GM21526 (cell line): ENCODE data around the gene BAZ2B.
"Not testable (repeated sequence)": the region's sequence is repeated elsewhere in the genome, so short reads cannot be mapped to it uniquely, and the experiment has no call there.

Experiments used
- ATAC-seq: cut with Tn5 transposase; IDR thresholded peaks from one replicate; pipeline ENCODE4 v1.9.1; 2021; ENCODE audit warnings: moderate library complexity; ENCODE audit not compliant: unreplicated experiment, low FRiP score

The BAZ2B gene, protein sequence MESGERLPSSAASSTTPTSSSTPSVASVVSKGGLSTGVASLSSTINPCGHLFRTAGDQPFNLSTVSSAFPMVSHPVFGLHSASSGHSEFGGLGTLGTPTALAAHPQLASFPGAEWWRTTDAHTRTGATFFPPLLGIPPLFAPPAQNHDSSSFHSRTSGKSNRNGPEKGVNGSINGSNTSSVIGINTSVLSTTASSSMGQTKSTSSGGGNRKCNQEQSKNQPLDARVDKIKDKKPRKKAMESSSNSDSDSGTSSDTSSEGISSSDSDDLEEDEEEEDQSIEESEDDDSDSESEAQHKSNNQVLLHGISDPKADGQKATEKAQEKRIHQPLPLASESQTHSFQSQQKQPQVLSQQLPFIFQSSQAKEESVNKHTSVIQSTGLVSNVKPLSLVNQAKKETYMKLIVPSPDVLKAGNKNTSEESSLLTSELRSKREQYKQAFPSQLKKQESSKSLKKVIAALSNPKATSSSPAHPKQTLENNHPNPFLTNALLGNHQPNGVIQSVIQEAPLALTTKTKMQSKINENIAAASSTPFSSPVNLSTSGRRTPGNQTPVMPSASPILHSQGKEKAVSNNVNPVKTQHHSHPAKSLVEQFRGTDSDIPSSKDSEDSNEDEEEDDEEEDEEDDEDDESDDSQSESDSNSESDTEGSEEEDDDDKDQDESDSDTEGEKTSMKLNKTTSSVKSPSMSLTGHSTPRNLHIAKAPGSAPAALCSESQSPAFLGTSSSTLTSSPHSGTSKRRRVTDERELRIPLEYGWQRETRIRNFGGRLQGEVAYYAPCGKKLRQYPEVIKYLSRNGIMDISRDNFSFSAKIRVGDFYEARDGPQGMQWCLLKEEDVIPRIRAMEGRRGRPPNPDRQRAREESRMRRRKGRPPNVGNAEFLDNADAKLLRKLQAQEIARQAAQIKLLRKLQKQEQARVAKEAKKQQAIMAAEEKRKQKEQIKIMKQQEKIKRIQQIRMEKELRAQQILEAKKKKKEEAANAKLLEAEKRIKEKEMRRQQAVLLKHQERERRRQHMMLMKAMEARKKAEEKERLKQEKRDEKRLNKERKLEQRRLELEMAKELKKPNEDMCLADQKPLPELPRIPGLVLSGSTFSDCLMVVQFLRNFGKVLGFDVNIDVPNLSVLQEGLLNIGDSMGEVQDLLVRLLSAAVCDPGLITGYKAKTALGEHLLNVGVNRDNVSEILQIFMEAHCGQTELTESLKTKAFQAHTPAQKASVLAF (N-terminal part only)

DNA sequence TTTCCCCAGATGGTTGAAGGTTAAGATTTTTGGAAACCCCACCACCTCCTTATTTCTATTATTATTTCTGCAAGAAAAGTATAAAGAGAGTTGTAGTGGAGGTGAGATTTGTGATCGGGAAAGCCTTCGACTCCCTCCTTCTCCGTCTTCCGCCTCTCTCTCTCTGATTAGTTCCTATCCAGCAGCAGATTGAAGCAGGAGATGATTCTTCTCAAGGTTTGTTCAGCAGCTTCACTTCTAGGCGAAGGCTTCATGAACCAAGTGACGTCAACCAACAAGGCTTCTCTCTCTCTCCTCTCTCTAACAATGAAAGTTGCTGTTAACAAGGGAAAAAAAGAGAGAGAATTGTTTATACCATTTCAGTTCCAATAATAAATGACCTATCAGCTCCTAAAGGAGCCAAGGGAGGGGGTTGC lies at the start of gene BAZ2B:
TSS of gene BAZ2B (minus strand) at position 263 of the 416 bp plus-strand sequence. CDS start 137,829 bp downstream, outside the sequence.
- ATAC-seq = no peak

DNA sequence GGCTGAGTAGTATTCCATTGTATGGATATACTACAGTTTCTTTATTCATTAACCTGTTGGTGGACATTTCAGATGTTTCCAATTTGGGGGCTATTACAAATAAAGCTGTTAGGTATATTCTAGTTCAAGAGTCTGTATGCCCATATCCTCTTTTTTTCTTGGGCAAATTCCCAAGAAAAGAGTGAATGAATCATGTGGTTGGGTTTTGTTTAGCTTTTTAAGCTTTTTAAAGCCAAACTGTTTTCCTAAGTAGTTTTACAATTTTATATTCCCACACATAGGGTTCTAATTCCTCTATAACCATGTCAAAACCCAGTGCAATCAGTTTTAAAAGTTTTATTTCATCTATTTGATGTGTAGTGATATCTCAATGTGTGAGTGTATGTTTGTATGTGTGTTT lies 44.9 kb upstream of the BAZ2B start:
- ATAC-seq = no peak

DNA sequence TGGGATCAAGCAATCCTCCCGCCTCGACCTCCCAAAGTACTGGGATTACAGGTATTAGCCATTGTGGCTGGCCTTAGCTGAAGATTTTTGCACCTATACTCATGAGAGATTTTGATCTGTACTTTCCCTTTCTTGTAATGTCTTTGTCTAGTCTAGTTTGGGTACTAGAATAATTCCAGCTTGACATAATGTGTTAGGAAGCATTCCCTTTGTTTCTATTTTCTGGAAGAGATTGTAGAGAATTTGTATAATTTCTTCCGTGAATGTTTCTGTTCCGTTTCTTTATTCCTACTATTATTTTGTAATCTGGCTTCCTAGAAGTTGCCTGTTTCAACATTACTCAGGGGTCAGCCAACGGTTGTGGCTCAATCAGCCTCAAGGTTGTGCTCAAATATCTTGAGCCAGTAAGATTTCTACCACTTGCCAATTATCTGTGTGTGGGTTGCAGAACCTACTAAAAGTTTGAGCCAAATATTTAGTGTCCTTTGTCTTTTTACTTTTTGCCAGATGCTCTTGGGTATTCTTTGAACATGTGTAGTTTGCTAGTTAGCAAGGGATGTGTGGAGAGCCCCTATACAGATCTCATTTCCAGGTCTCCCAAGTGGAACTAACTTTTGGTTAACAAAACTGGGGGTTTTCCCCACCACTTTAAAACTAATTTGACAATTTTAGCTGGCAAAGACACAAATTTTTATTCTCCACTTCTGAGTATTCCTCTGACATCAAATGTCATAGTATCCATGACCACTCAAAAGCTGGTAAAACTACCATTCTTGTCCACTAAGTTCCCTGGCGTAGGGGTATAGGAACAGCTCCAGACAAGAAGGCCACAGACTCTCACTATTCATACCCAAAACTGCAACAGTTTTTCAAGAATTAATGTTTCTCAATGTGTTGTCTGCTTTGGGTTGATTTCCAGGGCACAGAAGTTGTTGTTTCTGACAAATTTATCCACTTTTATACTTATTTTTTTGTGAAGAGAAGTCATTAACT lies 42.8 kb upstream of the BAZ2B start:
- ATAC-seq = no peak

DNA sequence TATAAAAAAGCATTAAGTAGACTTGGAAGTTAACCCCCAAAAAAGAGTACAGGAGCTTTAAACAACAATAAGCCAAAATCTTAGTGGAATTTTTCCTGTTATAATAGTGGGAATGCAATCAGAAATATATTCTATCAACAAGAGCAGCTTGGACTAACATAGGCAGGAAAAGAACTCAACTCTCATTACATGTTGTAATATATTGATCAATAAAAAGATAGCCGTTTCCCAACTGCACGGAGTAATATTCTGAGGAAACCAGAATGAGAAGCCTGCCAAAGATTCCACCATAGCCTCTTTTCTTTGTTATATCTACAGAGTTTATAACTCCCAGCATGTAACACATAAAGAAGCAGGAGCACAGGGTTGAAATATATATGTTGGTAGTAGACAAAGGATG lies 37.6 kb upstream of the BAZ2B start:
- ATAC-seq = no peak

DNA sequence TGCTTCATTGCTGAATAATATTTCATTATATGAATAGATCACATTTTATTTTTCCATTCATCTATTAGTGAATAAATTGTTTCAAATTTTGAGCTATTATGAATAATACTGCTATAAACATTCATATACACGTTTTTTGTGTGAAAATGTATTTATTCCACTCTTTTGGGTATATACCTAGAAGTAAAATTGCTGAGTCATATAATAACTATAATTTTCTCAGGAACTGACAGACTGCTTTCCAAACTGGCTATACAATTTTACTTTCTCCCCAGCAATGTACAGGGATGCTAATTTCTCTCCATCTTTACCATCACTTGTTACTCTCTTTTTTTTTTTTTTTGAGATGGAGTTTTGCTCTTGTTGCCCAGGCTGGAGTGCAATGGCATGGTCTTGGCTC lies 35.5 kb upstream of the BAZ2B start:
- no peak for ATAC-seq

DNA sequence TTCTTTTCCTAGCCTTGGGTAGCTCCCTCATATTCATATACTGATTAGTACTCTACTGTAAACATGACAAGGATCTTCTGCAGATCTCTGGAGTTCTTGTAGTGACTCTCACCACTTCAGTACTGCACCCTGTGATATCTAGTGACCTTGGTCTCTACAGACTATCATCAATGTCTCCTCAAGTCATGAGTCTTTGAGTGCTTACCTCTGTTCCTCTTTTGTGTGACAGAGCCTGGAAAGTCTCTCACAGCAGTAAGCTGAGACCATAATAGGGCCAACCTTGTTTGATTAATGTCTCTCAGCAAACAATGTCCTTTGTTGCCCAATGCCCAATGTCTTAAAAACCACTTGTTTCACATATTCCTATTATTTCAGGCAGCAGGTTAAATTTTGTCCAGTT lies 34.2 kb upstream of the BAZ2B start:
- no peak for ATAC-seq

DNA sequence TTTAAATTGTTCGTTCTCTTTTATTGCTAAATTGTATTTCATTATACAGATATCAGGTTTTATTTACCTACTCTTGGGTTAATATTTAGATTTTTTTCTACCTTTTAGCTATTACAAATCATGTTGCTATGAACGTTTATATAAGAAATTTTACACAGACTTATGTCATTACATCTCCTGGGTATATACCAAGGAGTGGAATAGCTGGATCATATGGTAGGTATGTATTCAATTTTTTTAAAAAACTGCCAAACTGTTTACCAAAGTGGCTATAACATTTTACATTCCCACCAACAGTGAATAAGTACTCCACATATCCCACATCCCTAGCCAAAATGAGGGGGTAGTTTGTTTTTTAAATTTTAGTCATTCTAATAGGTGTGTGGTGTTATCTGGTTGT lies 32.3 kb upstream of the BAZ2B start:
- no peak for ATAC-seq

DNA sequence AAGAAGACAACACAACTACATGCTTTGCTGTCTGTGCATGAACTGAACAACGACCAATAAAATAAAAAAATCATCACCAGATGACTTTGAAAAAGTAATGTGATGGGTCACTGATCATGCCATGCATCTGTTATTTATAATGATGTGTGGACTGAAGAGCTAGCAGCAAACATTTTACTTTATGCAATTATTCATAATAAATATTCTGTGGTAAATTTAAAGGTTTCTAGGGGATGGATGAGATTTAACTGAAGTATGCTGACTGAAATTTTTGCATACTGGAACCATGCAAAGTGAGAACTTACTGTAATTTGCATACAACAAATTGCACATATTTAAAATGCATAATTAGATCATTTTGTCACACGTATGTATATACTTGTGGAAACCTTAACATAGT lies 31.3 kb upstream of the BAZ2B start:
- ATAC-seq = no peak

DNA sequence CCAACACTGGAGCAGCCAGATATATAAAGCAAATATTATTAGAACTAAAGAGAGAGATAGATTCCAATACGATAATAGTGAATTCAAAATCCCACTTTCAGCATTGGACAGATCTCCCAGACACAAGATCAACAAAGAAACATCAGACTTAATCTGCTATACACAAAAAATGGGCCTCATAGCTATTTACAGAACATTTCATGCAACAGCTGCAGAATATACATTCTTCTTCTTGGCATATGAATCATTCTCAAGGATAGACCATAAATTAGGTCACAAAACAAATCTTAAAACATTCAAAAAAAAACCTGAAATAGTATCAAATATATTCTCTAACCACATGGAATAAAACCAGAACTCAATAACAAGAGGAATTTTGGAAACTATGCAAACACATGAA lies 23.8 kb upstream of the BAZ2B start:
- no peak for ATAC-seq

DNA sequence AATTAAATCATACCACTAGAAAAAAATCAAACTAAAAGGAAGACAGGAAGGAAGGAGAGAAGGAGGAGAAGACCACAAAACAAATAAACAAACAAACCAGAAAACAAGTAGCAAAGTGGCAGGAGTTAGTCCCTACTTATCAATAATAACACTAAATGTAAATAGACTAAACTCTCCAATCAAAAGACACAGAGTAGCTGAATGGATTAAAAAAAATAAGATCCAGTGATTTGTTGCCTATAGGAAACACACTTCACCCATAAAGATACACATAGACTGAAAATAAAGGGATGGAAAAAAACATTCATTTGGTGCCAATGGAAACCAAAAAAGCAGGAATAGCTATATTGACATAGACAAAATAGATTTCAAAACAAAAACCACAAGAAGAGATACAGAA lies 23.4 kb upstream of the BAZ2B start:
- ATAC-seq = no peak

DNA sequence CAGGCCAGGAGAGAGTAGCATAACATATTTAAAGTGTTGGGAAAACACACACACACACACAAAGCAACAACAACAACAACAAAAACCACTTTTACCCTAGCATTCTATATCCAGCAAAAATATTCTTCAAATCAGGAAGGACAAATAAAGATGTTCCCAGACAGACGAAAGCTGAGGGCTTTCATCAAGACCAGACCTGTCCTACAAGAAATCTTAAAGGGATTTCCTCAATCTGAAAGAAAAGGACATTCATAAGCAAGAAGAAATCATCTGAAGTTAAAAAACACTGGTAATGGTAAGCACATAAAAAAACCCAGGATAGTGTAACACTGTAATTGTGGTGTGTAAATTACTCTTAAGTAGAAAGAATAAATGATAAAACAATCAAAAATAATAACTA lies 22.7 kb upstream of the BAZ2B start:
- no peak for ATAC-seq

DNA sequence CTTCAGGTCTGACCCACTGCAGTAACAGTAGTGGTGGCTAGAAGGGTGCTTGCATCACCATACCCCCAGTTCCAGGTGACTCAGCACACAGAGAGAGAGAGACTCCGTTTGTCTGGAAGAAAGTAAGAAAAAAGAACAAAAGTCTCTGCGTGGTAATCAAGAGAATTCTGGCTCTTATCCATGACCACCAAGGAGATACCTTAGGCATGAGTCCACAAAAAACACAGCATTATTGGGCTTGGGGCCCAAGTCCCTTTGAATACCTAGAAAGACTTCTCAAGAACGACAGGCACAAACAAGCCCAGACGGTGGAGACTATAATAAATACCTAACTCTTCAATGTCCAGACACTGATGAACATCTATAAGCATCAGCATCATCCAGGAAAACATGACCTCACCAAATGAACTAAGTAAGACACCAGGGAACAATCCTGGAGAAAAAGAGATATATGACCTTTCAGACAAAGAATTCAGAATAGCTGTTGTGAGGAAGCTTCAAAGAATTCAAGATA lies 21.7 kb upstream of the BAZ2B start:
- no peak for ATAC-seq

DNA sequence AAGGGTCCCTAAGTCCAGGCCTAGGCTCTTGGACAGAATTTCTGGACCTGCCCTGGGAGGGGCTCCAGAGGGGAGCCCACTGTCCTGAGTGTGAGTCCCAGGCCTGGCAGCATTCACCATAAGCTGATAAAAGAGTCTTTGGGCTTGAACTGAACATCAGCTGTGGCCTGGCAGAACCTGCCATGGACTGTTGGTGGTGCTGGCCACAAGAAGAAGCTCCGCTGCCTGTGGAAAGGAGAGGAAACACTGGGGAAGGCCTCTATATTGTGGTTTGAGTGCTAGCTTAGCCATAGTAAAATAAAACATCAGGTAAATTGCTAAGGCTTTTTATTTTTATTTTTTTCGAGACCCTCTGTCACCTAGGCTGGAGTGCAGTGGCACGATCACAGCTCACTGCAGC lies 20.9 kb upstream of the BAZ2B start:
- ATAC-seq = no peak

DNA sequence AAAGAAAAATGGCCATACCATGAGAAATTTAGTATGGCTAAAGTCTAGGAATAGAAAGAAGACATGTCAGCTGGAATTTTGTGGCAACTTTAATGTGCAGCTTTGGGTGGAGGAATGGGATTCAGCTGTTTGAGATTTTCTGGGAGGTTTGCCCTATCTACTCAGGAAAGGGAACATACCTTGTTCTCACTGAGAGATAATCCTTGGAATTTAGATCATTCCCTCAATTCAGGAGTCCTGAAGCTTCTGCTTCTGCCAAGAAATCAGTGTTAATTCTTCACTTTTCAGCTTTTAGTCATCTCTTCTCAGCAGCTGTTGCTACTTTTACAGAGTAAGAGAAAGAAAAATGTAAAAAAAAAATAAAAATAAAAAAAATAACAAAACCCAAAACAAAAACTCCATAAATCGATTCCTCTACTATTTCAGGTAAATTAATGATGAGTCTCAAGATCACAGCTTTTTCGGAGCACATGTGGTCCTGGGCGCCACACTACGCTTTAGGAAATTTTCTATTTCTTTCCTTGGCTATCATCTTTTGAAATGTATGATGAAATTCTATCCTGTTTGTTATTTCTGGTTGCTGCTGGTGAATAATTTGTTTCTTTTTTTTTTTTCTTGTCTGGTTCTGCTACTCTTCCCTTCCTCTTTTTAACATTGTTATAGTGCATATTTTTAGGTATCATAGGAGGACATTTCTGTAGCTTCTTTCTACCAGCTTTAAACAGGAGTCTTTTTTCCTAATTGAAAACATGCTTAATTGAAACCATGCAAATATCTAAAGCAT lies 18.9 kb upstream of the BAZ2B start:
- ATAC-seq = no peak

DNA sequence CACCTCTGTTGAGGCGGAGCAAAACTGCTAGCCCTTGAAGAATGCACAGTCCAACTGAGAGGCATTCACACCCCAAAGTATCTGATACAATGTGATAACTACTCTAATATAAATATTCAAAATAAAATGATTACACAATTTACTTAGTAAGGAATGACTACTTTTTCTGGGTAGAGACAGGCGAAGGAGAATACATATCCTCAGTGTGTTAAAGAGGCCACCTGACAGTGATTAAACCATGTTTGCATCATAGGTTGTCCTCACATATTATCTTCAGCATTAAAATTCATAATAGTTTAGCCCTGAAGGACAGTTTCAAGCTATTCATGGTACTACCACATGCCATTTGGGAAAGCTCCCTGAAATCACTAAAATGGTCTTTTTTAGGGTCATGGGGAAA lies 16.9 kb upstream of the BAZ2B start:
- ATAC-seq = no peak

DNA sequence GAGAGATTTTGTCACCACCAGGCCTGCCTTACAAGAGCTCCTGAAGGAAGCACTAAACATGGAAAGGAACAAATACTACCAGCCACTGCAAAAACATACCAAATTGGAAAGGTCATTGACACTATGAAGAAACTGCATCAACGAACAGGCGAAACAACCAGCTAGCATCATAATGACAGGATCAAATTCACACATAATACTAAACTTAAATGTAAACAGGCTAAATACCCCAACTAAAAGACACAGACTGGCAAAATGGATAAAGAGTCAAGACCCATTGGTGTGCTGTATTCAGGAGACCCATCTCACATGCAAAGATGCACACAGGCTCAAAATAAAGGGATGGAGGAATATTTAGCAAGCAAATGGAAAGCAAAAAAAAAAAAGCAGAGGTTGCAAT lies 9.3 kb upstream of the BAZ2B start:
- ATAC-seq = not testable (repeated sequence)

DNA sequence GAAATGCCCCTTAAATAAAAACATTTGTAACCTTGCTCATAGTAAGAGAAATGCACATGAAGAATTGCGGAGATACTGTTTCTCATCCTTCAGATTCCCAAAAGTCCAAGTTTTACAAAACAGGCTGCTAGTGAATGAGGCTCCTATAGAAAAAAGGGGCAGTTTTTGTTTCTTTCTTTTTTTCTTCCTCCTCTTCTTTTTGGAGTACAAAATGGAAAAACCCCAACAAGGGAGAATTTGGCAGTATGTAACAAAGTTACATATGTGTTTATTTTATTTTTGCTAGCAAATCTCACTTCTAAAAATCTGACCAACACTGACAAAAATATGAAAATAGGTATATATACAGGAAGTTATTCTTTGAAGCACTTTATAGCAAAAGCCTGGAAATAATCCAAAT lies 7.1 kb upstream of the BAZ2B start:
- no peak for ATAC-seq

DNA sequence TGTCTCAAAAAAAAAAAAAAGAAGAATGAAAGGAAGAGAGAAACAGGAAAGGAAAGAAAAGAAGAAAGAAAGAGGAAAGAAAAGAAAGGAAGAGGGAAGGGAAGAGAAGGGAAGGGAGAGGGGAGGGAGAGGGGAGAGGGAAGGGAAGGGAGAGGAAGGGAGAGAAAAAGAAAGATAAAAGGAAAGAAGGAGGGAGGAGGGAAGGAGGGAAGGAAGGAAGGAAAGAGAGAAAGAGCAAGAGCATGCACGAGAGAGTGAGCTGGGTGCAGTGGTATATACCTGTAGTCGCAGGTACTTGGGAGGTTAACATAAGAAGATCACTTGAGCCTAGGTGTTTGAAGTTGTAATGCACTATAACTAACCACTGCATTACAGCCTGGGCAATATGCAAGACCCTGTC lies 6.6 kb upstream of the BAZ2B start:
- ATAC-seq = no peak

DNA sequence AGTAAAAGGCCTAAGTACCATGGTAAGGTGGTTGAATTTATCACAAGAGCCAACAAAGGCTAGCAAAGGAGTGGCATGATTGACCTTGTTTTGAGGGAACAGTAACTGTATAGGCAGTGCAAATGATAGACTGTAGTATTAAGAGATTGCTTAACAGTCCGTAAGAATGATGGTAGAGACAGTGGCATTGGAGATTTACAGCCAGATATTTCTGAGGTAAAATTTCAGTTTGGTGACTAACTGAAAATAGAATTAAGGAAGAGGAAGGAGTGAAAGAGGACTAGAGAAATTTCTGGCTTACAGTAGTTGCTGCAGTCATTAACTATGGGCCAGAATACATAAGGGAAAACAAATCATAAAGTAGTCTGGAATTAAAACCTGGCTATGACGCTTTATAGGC lies 4.4 kb upstream of the BAZ2B start:
- no peak for ATAC-seq
